ENCODE measurements around the gene ARL8A.

DNA sequence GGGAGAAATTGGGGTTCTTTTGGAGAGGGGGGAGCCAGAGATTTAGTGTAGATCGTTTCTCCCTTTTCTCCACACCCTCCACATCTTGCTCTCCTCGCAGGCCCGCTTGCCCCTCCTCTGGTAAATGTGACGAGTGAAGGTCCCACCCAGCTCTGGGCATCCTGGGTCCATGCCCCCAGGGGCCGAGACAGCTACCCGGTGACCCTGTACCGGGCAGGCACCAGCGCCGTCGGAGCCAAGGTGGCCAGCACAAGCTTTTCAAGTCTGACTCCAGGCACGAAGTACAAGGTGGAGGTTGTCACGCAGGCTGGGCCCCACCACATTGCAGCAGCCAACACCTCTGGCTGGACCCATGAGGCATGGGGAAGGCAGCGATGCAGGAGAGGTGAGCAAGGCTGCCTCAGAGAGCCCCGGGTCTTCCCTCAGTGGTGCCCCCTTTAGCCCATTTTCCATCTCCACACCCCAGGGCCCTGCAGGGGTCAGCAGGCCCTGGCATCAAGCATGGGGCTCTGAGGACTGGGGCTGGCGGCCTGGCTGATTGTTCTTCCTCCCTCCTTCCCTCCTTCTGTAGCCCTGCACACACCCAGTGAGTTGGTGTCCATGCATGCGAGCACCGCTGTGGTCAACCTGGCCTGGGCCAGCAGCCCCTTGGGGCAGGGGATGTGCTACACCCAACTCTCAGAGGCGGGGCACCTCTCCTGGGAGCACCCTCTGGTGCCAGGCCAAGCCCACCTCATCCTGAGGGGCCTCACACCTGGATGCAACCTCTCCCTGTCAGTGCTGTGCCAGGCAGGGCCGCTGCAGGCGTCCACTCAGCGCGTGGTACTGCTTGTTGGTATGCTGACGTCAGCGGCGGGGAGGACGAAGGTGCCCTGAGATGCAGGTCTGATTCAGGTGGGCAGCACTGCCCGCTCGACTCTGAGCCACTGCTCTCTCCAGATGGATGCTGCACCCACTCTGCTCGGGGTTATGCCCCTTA is 32.7 kb upstream of the ARL8A start:
- TF ChIP-seq POLR2A (IDR thresholded peaks at IDR 0.05; ENCODE audit: low read depth, low read length) (no peak), ELK1 (IDR thresholded peaks at IDR 0.05; ENCODE audit: borderline replicate concordance, low read depth, low read length) (no peak), CHD1 (IDR thresholded peaks at IDR 0.05; ENCODE audit: low read depth, low read length) (no peak), BHLHE40 (IDR thresholded peaks at IDR 0.05; ENCODE audit: low read depth, low read length) (no peak), RAD21 (IDR thresholded peaks at IDR 0.05; ENCODE audit: low read length) (no peak), MAFK (IDR thresholded peaks at IDR 0.05; ENCODE audit: low read depth, low read length) (no peak), CEBPB (IDR thresholded peaks at IDR 0.05; ENCODE audit: low read depth, low read length) (no peak), FOS (IDR thresholded peaks at IDR 0.05; ENCODE audit: low read depth, low read length) (no peak), MXI1 (IDR thresholded peaks at IDR 0.05; ENCODE audit: borderline replicate concordance, low read depth, low read length) (no peak)
- TF ChIP-seq, protein P1, sequence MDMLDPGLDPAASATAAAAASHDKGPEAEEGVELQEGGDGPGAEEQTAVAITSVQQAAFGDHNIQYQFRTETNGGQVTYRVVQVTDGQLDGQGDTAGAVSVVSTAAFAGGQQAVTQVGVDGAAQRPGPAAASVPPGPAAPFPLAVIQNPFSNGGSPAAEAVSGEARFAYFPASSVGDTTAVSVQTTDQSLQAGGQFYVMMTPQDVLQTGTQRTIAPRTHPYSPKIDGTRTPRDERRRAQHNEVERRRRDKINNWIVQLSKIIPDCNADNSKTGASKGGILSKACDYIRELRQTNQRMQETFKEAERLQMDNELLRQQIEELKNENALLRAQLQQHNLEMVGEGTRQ (IDR thresholded peaks at IDR 0.05; ENCODE audit: low read depth, low read length) = no peak
- TF ChIP-seq, protein P2, sequence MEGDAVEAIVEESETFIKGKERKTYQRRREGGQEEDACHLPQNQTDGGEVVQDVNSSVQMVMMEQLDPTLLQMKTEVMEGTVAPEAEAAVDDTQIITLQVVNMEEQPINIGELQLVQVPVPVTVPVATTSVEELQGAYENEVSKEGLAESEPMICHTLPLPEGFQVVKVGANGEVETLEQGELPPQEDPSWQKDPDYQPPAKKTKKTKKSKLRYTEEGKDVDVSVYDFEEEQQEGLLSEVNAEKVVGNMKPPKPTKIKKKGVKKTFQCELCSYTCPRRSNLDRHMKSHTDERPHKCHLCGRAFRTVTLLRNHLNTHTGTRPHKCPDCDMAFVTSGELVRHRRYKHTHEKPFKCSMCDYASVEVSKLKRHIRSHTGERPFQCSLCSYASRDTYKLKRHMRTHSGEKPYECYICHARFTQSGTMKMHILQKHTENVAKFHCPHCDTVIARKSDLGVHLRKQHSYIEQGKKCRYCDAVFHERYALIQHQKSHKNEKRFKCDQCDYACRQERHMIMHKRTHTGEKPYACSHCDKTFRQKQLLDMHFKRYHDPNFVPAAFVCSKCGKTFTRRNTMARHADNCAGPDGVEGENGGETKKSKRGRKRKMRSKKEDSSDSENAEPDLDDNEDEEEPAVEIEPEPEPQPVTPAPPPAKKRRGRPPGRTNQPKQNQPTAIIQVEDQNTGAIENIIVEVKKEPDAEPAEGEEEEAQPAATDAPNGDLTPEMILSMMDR (conservative IDR thresholded peaks at IDR 0.05; ENCODE audit: low read depth, low read length) = no peak

Measured in IMR-90 (cell line).